NCI-H82 treated with DMSO at 0.1 percent for 48 hours (cell line): ENCODE data around the gene POLR2F.

Source experiments
- DNase-seq: peaks from one replicate; lab custom pipeline; 2025; ENCODE audit not compliant: unreplicated experiment; lab: John Stamatoyannopoulos, UW

POLR2F gene

DNA sequence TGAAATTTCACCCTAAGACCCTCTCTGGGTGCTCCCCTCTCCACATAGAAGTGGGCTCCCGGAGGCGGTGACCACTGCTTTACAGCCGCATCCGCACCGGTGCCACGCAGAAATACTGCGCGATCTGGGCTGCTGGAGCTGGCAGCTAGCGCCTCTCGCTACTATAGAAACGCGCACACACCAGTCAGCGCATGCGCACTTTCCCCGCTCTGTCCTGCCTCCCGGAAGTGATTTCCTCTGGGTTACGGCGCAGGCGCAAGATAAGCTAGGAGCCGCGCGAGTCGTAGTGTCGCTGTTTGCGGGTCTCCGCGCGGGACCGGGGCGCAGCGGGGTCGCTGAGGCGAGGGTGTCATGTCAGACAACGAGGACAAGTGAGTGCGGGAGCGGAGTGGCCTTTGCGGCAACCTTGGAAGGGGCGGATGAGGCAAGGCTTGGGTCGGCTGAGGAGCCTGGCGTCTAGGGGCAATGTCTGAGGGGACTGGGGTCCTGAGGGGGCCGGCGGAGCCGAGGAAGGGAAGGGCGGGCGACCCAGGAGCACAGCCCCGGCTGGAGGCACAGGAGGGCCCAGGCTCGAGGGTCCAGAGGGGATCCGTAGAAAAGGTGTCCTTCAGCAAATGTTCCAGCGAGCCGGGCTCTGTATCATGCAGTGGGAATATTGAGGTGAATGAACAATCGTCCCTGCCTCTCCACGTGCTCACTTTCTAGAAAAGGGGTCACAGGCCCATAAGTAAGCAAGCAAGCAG lies at the start of gene POLR2F, which contains the start of gene C22orf23:
POLR2F (plus strand) TSS at position 263 of the 743 bp plus-strand sequence; CDS start at position 352, 89 bp downstream.
C22orf23 (minus strand) TSS at position 165 of the 743 bp plus-strand sequence. CDS start 452 bp downstream, outside the sequence.
- peak; percentile 89 for DNase-seq

GRCh38 chr22:37904572-37905533 lies 48.6 kb upstream of the POLR2F start:
- DNase-seq: peak; percentile 6

DNA sequence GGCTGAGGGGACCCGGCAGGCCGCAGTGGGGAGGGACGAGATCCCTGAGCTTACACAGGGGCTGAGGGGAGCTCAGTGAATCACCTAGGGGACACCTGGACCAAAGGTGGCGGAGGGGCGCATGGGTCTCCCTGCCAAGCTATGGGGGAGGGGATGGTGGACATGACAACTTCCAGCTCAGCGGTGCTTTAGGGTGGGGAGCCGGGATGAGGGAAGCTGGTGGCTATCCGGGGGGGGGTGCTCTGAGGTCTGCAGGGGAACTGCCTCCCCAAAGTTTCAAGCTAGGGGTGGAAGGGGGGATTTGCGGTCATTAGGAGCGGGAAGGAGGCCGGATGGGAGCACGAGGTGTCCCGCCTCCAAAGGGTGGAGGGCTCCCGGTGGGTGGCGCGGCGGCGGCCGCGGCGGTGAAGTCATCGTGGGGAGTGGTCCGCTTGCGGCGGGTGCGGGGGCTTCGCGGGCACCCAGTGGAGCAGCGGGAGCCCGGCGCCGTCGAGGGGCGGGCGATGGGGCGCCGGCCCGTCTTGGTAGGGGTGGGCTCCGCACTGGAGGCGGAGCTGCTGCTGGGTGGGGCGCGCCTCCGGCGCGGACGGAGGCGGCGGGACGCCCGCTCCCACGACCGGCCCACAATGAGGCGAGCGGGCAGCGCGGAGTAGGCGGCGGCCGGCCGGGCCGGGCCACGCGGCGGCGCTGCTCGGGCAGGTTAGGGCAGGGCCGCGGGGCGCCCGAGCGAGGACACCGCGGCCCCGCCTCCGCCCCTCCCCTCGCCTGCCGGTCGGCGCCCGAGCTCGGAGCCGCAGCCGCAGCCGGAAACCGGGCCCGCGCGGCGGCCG lies 47.8 kb upstream of the POLR2F start, which contains the start of gene MICALL1:
MICALL1 (plus strand) TSS at position 764 of the 830 bp plus-strand sequence. CDS start 126 bp downstream, outside the sequence.
- peak; percentile 12 for DNase-seq

DNA sequence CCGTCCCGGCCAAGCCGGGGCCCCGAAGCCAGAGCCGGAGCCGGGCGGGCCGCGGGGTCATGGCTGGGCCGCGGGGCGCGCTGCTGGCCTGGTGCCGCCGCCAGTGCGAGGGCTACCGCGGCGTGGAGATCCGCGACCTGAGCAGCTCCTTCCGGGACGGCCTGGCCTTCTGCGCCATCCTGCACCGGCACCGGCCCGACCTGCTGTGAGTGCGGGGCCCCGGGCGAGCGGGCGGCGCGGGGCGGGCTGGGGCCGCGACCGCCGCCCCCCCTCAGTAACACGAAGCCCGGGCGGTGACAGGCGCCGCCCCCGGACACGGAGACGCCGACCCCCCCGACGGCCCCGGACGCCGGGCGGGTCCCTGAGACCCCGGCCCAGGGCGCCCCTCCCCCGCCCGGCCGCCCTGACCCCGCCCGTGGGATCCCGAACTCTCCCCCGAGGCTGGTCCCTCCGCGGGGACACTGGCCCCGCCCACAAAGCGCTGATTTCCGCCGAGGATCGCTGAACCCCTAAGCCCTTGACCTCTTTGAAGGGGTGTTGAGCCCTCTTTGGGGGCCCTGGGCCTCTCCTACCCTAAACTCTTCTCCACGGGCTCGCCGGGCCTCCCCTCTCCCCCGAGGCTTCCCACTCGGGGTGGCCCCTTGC lies 47.0 kb upstream of the POLR2F start:
- DNase-seq: no peak

- no peak for DNase-seq
These were observed 46.2 kb upstream of the POLR2F start for GRCh38 chr22:37907036-37907954.

DNA sequence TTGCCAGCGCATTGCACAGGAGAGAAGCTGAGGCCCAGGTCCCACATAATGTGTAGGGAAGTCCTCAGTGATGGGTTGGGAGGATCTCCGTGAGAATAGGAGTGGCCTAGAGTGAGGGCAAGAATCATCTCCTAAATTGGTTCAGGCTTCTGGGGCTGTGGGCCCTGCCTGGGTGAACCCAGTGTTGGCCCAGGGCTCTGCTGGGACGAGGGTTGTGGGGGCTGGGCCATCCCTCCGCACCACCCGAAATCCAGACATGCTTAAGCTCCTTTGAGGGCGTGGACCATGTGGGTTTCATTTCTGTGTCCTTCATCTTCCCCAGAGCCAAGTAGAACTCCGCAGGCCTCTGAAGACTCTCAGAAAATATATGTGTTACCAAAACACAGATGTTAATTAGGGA lies 43.7 kb upstream of the POLR2F start:
- no peak for DNase-seq

GRCh38 chr22:37910890-37911672 lies 42.4 kb upstream of the POLR2F start:
- DNase-seq: no peak

- DNase-seq: no peak
These were observed 41.8 kb upstream of the POLR2F start for GRCh38 chr22:37911697-37912096.

DNA sequence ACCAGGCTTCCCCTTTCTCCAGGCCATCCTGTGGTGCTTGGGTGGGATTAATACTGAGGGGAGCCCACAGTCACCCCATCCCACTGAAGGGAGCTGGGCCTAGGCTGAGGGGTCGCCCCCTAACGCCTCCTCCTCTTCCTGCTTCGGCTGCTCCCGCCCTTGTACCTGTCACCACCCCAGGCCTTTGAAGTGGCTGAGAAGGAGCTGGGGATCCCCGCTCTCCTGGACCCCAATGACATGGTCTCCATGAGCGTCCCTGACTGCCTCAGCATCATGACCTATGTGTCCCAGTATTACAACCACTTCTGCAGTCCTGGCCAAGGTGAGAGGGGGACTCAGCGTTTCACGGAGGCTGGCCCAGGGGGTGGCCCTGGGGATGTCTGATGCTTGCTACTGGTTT lies 41.3 kb upstream of the POLR2F start:
- no peak for DNase-seq

- no peak for DNase-seq
These were observed 40.2 kb upstream of the POLR2F start for GRCh38 chr22:37913233-37913721.

GRCh38 chr22:37916311-37916710 lies 37.2 kb upstream of the POLR2F start:
- DNase-seq: no peak

DNA sequence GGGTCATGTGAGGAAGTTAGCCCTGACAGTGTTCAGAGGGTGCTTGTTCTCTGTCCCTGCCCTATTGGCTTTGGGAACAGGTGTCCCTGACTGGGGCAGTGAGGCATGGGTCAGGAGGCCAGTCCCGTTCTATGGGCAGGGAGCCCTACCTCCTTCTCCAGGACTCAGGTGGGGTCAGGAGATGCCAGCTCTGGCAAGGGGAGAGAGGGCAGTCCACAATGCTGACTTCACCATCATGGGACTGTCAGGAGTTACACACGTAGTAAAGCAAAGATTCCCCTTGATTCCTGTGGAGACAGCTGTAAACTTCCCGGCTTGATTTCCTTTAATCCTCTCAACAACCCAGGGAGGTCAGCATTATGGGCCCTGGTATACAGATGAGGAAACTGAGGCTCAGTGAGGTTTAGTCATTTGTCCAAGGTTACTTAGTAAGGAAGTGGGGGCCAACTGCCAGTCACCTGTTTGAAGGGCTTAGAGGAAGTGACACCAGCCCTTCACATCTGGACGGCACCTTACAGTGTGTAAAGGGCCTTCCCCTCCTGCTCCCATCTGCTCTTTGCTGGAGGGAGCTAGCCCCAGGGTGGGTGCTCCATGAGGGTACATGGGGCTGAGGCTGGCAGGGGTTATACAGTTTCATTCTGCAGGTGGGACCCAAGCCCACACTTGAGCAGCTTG lies 35.5 kb upstream of the POLR2F start:
- DNase-seq: no peak

DNA sequence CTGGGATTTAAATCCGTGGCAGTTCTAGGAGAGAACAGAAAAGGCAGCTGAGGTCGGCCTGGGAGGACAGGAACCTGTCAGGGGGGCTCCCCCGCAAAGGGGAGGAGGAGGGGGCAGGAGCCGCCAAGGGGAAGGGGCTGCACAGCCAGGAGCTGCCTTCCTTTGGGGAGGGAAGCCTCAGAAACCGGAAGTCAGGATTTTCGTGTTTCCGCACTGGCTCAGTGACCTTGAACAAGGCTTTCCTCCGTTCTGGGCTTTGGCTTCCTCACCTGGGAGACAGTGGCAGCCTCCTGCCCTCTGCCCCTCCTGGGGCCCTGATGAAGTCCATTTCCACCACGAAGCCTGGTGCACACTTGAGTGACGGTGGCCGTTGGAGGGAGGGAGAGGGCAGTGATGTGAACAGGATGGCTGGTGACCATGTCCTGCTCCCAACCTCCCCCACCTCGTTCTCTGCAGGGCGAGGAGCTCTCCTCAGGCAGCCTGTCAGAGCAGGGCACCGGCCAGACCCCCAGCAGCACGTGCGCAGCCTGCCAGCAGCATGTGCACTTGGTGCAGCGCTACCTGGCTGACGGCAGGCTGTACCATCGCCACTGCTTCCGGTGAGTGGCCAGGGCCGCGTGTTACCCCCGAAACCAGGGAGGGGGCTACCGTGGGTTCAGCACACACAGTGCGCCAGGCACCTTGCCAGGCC lies 34.8 kb upstream of the POLR2F start:
- no peak for DNase-seq

- DNase-seq: no peak
These were observed 33.4 kb upstream of the POLR2F start for GRCh38 chr22:37920126-37920525.

- no peak for DNase-seq
These were observed 31.3 kb upstream of the POLR2F start for GRCh38 chr22:37922191-37922590.

DNA sequence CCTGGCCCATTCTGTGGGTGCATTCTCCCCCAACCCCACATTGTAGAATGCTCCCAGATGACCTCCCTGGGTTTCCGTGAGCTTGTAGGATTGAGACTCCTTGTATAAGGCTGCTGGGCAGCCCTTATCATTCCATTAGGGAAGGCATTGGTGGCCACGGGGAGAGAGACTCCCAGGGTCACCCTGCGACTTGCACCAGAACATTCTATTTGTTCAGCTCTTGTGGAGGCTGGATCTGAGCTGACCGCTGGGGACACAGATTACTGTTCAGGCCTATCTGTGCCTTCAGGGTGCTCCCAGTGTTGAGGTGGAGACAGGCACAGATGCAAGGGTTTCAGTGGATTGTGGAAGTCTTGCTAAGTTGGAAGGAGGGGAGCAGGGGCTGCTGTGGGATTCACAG lies 29.6 kb upstream of the POLR2F start:
- DNase-seq: no peak

- no peak for DNase-seq
These were observed 29.0 kb upstream of the POLR2F start for GRCh38 chr22:37924386-37925065.
